Measurements from ENCODE around the gene ATG101. TPM values are rescaled to one million over a fixed set of nuclear protein-coding genes. Genes with fewer than 3 reads are reported as not detected.
"Not testable (repeated sequence)": the region's sequence is repeated elsewhere in the genome, so short reads cannot be mapped to it uniquely, and the experiment has no call there.

ATG101 gene
- total RNA-seq, 1 donor from 2014 or later, result 19.8 TPM

GRCh38 chr12:52096332-52097044, 26.7 kb downstream of the ATG101 start:
- H3K79me2 ChIP-seq (ENCODE audit: low read depth), result no peaks in the 10 kb centered on the region
- peaks cover 38% of the 10 kb centered on the region for H3K27me3 ChIP-seq
- no peak overlapping the region for H3K27ac Mint-ChIP-seq
- no peaks in the 10 kb centered on the region for H3F3A ChIP-seq (ENCODE audit: low read depth)
- H3K4me3 ChIP-seq, result no peak overlapping the region
- H3K27ac ChIP-seq, result no peak overlapping the region
- no peak overlapping the region for H2AFZ ChIP-seq (replicated peaks)
- no peaks in the 10 kb centered on the region for H3K36me3 Mint-ChIP-seq
- TF ChIP-seq EZH2 (IDR thresholded peaks at IDR 0.05), result no peak
- TF ChIP-seq CTCF (IDR thresholded peaks at IDR 0.05), result no peak
- TF ChIP-seq EZH2phosphoT487 (IDR thresholded peaks at IDR 0.05), result no peak
- H3K4me1 Mint-ChIP-seq, result no peaks in the 10 kb centered on the region
- no peak overlapping the region for H3K9ac ChIP-seq
- no peaks in the 10 kb centered on the region for H3K4me1 ChIP-seq
- H3K27me3 Mint-ChIP-seq (ENCODE audit: insufficient read depth, low read depth), result peaks cover 21% of the 10 kb centered on the region
- no peaks in the 10 kb centered on the region for H3K36me3 ChIP-seq
- H3K9me3 ChIP-seq (ENCODE audit: low read depth), result no peaks in the 10 kb centered on the region
- H3K4me2 ChIP-seq, result no peak overlapping the region
- DNase-seq (ENCODE audit: low spot score), result no peak
- peaks cover 5% of the 10 kb centered on the region for H3K9me3 Mint-ChIP-seq
- no peak overlapping the region for H3K4me3 Mint-ChIP-seq
- no peaks in the 10 kb centered on the region for H4K20me1 ChIP-seq (ENCODE audit: low read depth)

- no peak for DNase-seq (ENCODE audit: low spot score)
- no peak overlapping the region for H3K27ac Mint-ChIP-seq
These were observed 27.4 kb downstream of the ATG101 start for GRCh38 chr12:52097045-52097666.

GRCh38 chr12:52104431-52105089, 34.8 kb downstream of the ATG101 start:
- H3K27me3 Mint-ChIP-seq (ENCODE audit: insufficient read depth, low read depth), result peaks cover 18% of the 10 kb centered on the region

More at GRCh38 chr12:52097045-52097666, 27.4 kb downstream of the ATG101 start:
- Mint-ChIP-seq H3K9me3 (peaks cover 5% of the 10 kb centered on the region), H3K4me3 (no peak overlapping the region), H3K4me1 (no peaks in the 10 kb centered on the region), H3K27me3 (ENCODE audit: insufficient read depth, low read depth) (peaks cover 19% of the 10 kb centered on the region), H3K36me3 (no peaks in the 10 kb centered on the region)
- Histone ChIP-seq H3K36me3 (no peaks in the 10 kb centered on the region), H3F3A (ENCODE audit: low read depth) (no peaks in the 10 kb centered on the region), H3K27ac (no peak overlapping the region), H3K79me2 (ENCODE audit: low read depth) (no peaks in the 10 kb centered on the region), H3K9ac (no peak overlapping the region), H3K9me3 (ENCODE audit: low read depth) (no peaks in the 10 kb centered on the region), H3K4me3 (no peak overlapping the region), H2AFZ (replicated peaks) (no peak overlapping the region), H3K27me3 (peaks cover 38% of the 10 kb centered on the region), H3K4me1 (no peaks in the 10 kb centered on the region), H4K20me1 (ENCODE audit: low read depth) (no peaks in the 10 kb centered on the region), H3K4me2 (no peak overlapping the region)
- TF ChIP-seq CTCF (IDR thresholded peaks at IDR 0.05), result no peak
- no peak for TF ChIP-seq EZH2 (IDR thresholded peaks at IDR 0.05)
- TF ChIP-seq EZH2phosphoT487 (IDR thresholded peaks at IDR 0.05), result no peak

More at GRCh38 chr12:52104431-52105089, 34.8 kb downstream of the ATG101 start:
- not testable (repeated sequence) for H3K36me3 Mint-ChIP-seq; H3F3A ChIP-seq (ENCODE audit: low read depth); H3K36me3 ChIP-seq; H3K9me3 Mint-ChIP-seq; H4K20me1 ChIP-seq (ENCODE audit: low read depth); H3K9ac ChIP-seq; H3K4me1 Mint-ChIP-seq; DNase-seq (ENCODE audit: low spot score); H3K27ac Mint-ChIP-seq; H2AFZ ChIP-seq (replicated peaks); H3K4me3 ChIP-seq; H3K4me1 ChIP-seq; H3K9me3 ChIP-seq (ENCODE audit: low read depth); H3K27ac ChIP-seq; H3K4me2 ChIP-seq; H3K4me3 Mint-ChIP-seq; H3K79me2 ChIP-seq (ENCODE audit: low read depth)
- peaks cover 46% of the 10 kb centered on the region for H3K27me3 ChIP-seq

Data from neural progenitor cell (in vitro differentiated cells).